ENCODE data around the gene L3MBTL4. TPM values are rescaled to one million over a fixed set of nuclear protein-coding genes. Genes with fewer than 3 reads are reported as not detected.

The L3MBTL4 gene
- total and polyA plus RNA-seq, 2 experiments from 2014 or later: 4.1 to 14.1 TPM

DNA sequence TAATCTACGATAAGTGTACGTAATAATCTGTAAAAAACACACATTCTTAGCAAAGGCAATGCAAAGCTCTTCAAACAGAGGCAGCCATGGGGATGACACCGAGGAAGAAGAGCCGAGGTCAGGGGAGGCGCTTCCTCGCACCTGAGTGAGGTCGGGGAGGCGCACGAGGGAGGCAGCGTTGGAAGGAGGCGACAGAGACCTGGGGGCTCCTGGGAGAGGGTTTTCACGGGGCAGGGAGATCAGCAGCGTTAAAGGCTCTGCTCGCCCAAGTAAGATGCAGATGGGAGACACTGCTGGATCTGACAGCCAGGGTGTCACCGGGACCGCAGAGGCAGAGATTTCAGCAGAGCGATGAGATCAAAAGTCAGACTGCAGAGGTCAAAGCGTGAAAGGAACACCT, 143.1 kb downstream of the L3MBTL4 start:
- Histone ChIP-seq H3K27ac (no peak overlapping the region), H3K27me3 (no peaks in the 10 kb centered on the region), H3K4me3 (no peak overlapping the region), H3K9me2 (replicated peaks; ENCODE audit: insufficient read depth) (no peaks in the 10 kb centered on the region), H4K20me1 (ENCODE audit: insufficient read depth, poor library complexity, severe bottlenecking) (no peaks in the 10 kb centered on the region), H3K9me3 (ENCODE audit: low read depth) (no peaks in the 10 kb centered on the region), H3K79me2 (no peaks in the 10 kb centered on the region), H3K4me1 (ENCODE audit: insufficient read depth) (no peaks in the 10 kb centered on the region), H2AFZ (no peak overlapping the region), H3K4me2 (no peak overlapping the region), H3K36me3 (replicated peaks; ENCODE audit: insufficient read depth, low read depth) (no peaks in the 10 kb centered on the region)
- 91% methylated on average over 18 of the region's 18 CpGs for WGBS (ENCODE audit: low lambda C conversion rate, missing lambda C conversion rate)
- DNase-seq (ENCODE audit: low spot score): no peak
- TF ChIP-seq, protein P1, sequence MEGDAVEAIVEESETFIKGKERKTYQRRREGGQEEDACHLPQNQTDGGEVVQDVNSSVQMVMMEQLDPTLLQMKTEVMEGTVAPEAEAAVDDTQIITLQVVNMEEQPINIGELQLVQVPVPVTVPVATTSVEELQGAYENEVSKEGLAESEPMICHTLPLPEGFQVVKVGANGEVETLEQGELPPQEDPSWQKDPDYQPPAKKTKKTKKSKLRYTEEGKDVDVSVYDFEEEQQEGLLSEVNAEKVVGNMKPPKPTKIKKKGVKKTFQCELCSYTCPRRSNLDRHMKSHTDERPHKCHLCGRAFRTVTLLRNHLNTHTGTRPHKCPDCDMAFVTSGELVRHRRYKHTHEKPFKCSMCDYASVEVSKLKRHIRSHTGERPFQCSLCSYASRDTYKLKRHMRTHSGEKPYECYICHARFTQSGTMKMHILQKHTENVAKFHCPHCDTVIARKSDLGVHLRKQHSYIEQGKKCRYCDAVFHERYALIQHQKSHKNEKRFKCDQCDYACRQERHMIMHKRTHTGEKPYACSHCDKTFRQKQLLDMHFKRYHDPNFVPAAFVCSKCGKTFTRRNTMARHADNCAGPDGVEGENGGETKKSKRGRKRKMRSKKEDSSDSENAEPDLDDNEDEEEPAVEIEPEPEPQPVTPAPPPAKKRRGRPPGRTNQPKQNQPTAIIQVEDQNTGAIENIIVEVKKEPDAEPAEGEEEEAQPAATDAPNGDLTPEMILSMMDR (IDR thresholded peaks at IDR 0.05; ENCODE audit: poor library complexity): no peak
- TF ChIP-seq EZH2phosphoT487 (IDR thresholded peaks at IDR 0.05; ENCODE audit: low read depth, severe bottlenecking, unreplicated experiment) (no peak), EZH2 (IDR thresholded peaks at IDR 0.05; ENCODE audit: borderline replicate concordance) (no peak)

DNA sequence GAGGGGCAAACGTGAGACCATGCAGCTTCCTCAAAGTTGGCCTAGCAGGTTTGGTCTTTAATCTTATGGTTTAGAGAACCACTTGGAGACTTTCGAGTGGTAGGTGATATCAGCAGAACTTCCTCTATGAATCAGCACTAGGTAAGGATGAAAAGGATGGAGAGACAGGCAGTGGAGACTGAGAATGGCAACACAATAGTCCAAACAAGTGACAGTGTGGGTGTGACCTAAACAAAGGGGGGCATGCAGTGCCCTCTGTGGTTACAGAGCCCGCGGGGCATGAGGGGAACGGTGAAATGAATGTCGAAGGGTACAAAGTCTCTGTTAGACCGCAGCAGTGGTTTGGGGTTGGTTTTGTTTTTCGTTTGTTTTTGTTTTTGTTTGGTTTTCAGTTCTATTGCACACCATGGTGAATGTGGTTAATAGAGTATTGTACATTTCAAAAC, 143.9 kb downstream of the L3MBTL4 start:
- DNase-seq (ENCODE audit: low spot score): no peak
- Histone ChIP-seq H3K27me3 (no peaks in the 10 kb centered on the region), H3K79me2 (no peaks in the 10 kb centered on the region), H3K4me2 (no peak overlapping the region), H3K4me3 (no peak overlapping the region), H3K36me3 (replicated peaks; ENCODE audit: insufficient read depth, low read depth) (no peaks in the 10 kb centered on the region), H3K9me2 (replicated peaks; ENCODE audit: insufficient read depth) (no peaks in the 10 kb centered on the region), H4K20me1 (ENCODE audit: insufficient read depth, poor library complexity, severe bottlenecking) (no peaks in the 10 kb centered on the region), H2AFZ (no peak overlapping the region), H3K9me3 (ENCODE audit: low read depth) (no peaks in the 10 kb centered on the region), H3K27ac (no peak overlapping the region), H3K4me1 (ENCODE audit: insufficient read depth) (no peaks in the 10 kb centered on the region)
- TF ChIP-seq, protein P1 (IDR thresholded peaks at IDR 0.05; ENCODE audit: poor library complexity): no peak
- no peak for TF ChIP-seq EZH2phosphoT487 (IDR thresholded peaks at IDR 0.05; ENCODE audit: low read depth, severe bottlenecking, unreplicated experiment)
- TF ChIP-seq EZH2 (IDR thresholded peaks at IDR 0.05; ENCODE audit: borderline replicate concordance): no peak
- 89% methylated on average over 8 of the region's 8 CpGs for WGBS (ENCODE audit: low lambda C conversion rate, missing lambda C conversion rate)

DNA sequence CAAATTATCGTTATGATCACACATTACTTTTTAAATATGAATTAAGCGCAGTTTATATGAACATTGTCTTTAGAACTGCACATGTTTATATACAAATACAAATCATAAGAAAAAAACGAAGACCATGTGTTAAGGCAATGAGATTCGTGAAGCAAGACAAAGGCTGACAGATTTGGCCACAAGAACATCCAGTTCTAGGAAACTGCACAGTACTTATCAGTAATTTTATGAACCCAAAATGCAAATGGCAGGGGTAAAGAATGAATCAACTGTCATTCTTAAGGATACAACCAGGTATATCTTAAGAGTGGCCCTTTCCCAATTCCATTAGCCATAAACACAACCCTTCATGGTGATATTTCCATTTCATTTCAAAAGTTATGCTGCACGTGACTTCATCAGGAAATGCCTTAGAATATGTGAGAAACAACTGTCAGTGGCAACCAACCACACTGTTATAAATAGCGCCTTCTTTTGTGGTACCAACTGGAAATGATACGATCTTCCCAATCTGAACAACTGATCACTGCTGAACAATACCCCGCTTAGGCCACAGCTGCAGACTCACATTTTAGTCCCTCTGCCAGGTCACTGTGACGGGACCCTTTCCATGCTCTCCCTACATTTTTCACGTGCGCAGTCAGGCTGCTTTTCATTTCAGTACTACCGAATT, 144.9 kb downstream of the L3MBTL4 start:
- H3K4me2 ChIP-seq: no peak overlapping the region
- H3K4me1 ChIP-seq (ENCODE audit: insufficient read depth): no peaks in the 10 kb centered on the region
- no peak overlapping the region for H3K4me3 ChIP-seq
- no peaks in the 10 kb centered on the region for H3K27me3 ChIP-seq
- no peaks in the 10 kb centered on the region for H3K79me2 ChIP-seq
- TF ChIP-seq, protein P1 (IDR thresholded peaks at IDR 0.05; ENCODE audit: poor library complexity): no peak
- no peak for TF ChIP-seq EZH2phosphoT487 (IDR thresholded peaks at IDR 0.05; ENCODE audit: low read depth, severe bottlenecking, unreplicated experiment)
- TF ChIP-seq EZH2 (IDR thresholded peaks at IDR 0.05; ENCODE audit: borderline replicate concordance): no peak
- H3K9me2 ChIP-seq (replicated peaks; ENCODE audit: insufficient read depth): no peaks in the 10 kb centered on the region
- no peaks in the 10 kb centered on the region for H4K20me1 ChIP-seq (ENCODE audit: insufficient read depth, poor library complexity, severe bottlenecking)
- H3K9me3 ChIP-seq (ENCODE audit: low read depth): no peaks in the 10 kb centered on the region
- H3K27ac ChIP-seq: no peak overlapping the region
- DNase-seq (ENCODE audit: low spot score): no peak
- WGBS (ENCODE audit: low lambda C conversion rate, missing lambda C conversion rate): 94% methylated on average over 12 of the region's 12 CpGs
- no peaks in the 10 kb centered on the region for H3K36me3 ChIP-seq (replicated peaks; ENCODE audit: insufficient read depth, low read depth)
- no peak overlapping the region for H2AFZ ChIP-seq

All from hepatocyte (in vitro differentiated cells).